Right renal cortex interstitium (tissue), 3 donors: Measurements from ENCODE around the gene FAM111B. TPM values are rescaled to one million over a fixed set of nuclear protein-coding genes. Genes with fewer than 3 reads are reported as not detected.
"Not testable (repeated sequence)": the region's sequence is repeated elsewhere in the genome, so short reads cannot be mapped to it uniquely, and the experiment has no call there.

Source experiments
- DNase-seq, 3 donors: peaks; one replicate each; pipeline ENCODE4 v3.0.0-alpha.2; 2013; ENCODE audit warnings: low read depth in 3 of 3, low spot score in 2 of 3
- polyA plus RNA-seq, 3 donors: library from polyadenylated mRNA; unstranded; fragments of 120-200 nt; gene quantifications; one replicate each; pipeline ENCODE4 v1.2.1, GENCODE V29; 2013; ENCODE audit not compliant: insufficient read length in 3 of 3

Gene FAM111B
- polyA plus RNA-seq, 3 donors: 13.2 to 16.8 (median 15.4) TPM

DNA sequence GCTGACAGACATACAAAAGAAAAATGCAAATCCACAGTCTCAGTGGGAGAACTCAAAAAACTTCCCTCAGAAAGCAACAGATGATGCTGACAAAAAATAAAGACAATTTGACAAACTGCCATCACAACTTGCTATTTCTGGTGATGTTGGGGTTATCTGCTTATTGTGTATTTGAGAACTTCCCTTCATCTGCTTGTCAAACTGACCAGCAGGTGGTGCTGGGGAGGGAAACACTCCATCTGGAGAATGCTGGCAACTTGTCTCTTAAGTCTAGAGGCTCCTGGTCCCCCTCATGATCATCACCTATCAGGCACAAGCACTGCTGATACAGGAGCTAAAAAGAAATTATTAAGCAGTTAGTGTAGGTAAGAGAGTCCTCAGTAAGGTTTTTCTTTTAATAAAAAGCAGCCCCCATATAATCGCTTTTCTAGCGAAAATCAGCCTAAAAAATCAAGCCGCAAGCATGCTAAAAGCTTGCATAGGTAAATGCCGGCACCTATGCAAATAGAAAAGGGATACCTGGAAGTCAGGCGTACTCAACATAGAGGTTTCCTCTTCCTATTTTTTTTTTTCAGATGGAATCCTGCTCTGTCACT lies 9.8 kb upstream of the FAM111B start:
- DNase-seq: peak in 1 of 3 donors; percentile 26

GRCh38 chr11:59097938-59098337 lies 9.1 kb upstream of the FAM111B start:
- not testable (repeated sequence) for DNase-seq

DNA sequence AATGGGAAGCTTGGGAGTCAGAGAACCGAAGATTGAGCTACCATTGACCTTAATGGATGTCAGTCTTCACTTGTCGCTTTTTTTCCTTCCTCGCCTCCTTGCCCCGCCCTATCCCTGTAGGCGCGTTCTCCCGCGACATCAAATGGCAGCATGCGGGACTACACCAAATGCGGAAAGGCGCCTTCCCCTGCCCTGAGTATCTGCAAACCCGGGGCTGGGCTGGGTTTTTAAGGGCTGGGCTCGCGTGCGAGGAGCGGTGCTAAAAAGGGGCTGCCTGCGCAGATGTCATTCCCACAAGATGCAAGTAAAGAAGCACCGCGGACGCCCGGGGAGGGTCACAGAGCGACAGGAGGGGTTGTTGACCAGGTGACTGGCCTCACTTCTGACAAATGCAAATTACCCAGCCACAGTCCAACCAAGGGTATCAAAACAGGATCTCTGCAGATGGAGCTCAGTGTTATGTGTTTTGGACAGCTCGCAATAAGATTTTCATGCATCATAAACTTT lies 4.7 kb upstream of the FAM111B start:
- DNase-seq: peak in 1 of 3 donors; percentile 43

- not testable (repeated sequence) for DNase-seq
Observed at GRCh38 chr11:59107721-59108120, 684 bp downstream of the FAM111B start.

DNA sequence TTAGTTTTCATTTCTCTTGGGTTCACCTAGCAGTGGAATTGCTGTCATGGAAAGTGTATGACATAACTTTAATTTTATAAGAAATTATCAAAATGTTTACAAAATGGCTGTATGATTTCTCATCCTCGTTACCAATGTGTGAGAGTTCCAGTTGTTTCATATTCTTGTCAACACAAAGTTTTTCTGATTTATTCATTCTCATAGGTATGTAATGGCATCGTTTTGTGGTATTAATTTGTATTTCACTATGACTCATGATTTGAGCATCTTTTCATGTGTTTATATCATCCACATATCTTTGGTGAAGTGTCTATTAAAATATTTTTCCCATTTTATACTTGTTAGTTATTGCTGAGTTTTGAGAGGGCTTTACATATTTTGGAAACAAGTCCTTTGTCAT lies 5.5 kb downstream of the FAM111B start:
- DNase-seq: no peak

DNA sequence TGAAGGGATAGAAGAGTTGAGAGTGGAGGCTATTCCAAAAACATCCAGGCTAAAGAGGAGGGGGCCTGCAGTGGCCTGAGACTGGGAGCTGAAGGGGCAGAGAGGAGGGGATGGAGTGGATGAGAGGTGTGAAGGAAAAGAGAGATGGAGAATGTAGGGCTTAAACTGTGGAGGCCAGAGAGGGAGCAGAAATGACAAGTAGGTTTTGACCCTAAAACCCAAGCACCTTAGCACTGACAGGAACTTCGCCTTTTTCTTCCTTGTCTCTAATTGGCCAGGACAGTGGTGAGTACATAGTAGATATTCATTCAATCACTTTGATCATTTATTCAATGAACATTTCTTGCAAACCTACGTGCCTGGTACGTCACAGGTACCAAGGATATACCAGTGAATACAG lies 7.3 kb downstream of the FAM111B start:
- no peak for DNase-seq

GRCh38 chr11:59115553-59115952 lies 8.5 kb downstream of the FAM111B start:
- DNase-seq: no peak

GRCh38 chr11:59117774-59118173 lies 10.7 kb downstream of the FAM111B start:
- no peak for DNase-seq

- DNase-seq: no peak
Observed at GRCh38 chr11:59119826-59120225, 12.8 kb downstream of the FAM111B start.

DNA sequence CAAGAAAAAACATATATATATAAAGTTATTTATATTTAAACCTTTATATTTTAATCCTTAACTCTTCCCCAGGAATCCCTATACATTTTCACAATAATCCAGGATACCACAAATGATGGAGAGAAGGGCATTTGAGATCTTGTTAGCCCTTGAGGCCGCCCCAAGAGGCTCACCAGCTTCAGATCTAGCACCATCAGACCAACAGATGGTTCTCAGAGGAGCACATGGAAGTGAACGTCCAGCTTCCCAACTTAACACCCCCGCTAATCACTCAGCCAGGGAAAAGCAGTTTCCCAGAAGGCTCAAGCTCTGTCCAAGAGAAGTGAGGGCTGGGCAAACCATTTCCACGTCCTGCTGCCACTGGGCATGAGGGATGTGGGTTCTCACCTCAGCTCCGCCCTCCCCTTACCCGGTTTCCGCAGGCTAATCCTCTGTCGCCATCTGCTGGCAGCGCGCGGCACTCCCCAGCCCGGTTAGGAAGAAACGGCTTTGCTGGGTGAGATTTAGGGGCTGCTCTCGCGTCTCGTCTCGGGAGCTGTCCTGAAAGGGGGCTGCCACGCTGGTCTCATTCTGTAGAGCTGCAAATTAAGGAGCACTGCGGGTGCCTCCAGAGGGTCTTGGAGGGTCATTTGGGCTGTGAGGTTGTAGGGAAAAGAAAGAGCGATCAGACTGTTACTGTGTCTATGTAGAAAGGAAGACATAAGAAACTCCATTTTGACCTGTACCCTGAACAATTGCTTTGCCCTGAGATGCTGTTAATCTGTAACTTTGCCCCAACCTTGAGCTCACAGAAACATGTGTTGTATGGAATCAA lies 28.8 kb downstream of the FAM111B start:
- DNase-seq: peak; percentile 61 to 70 (median 67)

DNA sequence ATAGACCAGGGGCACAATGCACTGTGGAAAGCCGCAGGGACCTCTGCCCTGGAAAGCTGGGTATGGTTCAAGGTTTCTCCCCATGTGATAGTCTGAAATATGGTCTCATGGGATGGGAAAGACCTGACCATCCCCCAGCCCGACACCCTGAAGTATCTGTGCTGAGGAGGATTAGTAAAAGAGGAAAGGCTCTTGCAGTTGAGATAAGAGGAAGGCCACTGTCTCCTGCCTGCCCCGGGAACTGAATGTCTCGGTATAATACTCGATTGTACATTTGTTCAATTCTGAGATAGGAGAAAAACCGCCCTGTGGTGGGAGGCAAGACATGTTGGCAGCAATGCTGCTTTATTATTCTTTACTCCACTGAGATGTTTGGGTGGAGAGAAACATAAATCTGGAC lies 29.5 kb downstream of the FAM111B start:
- DNase-seq: not testable (repeated sequence)

GRCh38 chr11:59137190-59137589 lies 30.2 kb downstream of the FAM111B start:
- DNase-seq: no peak

- DNase-seq: no peak
Observed at GRCh38 chr11:59138643-59139042, 31.6 kb downstream of the FAM111B start.

- no peak for DNase-seq
Observed at GRCh38 chr11:59141191-59141590, 34.2 kb downstream of the FAM111B start.

GRCh38 chr11:59141673-59142460 lies 34.8 kb downstream of the FAM111B start:
- DNase-seq: no peak

DNA sequence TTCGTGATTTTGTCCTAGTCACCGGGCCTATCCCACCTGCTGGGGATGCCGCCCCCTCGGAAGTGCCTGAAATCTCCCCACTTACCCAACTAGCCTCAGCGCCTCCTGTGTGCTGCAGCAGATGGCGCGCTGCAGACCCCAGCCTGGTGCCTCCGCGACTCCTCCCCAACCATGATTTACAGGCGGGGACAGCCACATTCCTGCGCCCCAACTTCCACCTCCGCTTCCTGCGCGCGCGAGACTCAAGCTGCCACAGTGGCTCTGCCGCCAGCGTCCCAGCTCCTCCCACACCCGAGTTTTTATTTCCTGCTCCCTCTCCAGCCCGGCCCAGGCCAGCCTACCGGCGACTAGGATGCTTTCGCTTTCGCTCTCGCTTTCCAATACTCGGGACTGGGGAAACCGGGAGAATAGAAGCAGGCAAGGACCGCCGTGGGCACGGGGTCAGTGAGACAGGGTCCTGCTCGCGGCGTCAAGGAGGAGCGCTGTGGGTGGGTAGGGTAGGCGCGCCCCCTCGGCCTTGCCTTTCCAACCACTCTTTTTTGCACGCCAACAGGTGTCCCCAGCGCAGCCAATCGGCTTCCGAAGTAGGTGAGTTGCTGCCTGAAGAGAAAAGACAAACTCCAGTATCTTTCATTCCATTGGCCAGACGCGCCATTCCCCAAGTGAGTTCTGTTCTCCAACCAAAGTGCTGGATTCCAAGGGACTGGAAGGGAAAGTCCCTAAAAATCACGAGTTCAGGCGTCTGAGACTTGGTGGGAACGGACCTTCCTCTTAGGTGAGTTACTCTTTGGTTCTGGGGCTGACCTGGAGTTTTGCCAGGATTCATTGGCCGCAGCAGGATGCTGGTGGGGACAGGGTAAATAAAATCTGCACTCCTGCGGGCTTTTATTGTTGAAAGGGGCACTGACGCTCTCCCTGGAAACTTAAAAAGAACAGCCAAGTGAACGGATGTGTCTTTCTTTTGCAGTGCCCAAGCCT lies 35.8 kb downstream of the FAM111B start, which contains the start of gene FAM111A:
Gene FAM111A (plus strand): TSS at position 327 of the 978 bp plus-strand sequence. CDS start 6,017 bp downstream, outside the sequence.
- peak; percentile 73 to 78 (median 76) for DNase-seq

DNA sequence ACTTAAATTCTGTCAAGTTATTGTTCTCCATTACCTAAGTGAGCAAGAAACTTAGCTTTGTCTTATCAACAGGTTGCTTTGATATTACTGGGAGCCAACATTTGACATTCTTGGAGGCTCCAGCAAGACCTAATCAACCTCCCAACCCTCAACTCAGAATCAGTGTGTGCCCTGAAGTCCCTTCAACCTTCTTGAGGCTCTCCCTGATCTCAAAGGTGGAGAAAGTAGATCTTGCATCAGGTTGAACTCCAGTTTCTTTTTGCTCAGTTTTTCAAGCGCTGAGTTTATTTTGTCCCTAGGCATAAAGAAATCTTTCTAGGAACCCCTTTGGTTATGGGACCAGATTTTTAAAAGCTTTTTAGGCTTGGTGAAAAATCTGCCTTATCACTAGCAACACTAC lies 37.1 kb downstream of the FAM111B start:
- DNase-seq: no peak

DNA sequence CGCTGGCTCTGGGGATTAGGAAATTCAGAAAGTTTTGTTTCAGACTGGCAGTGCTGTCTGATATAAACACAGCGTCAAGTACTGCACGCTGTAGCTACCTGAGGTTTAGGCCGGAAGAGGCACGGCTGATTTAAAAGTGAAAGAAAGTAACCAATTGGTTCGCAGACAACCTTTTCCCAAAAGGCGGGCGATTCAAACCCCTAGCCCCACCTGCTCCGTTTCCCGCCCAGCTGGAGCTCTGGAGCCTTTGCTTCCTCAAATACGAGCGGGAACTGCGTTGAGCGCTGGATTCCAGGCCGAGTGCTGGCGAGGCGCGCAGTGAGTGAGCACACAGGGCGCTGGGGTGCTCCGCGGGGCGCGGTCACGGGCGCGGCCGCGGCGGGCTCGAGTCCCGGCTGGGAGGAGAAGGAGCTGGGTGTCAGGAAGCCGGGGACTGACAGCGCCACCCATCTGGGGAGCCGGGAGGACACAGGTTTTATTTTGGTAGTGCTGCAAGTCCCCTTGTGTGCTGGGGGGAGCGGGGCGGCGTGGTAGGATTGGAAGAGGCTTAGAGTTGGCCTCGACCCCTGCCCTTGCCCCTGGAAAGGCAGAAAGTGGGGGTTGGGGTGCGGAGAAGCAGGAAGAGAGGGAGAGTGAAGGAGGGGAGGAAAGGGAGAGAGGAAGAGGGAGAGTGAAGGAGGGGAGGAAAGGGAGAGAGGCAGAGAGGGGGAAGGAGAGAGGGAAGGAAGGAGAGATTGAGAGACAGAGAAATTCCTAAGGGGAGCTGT lies 37.7 kb downstream of the FAM111B start:
- DNase-seq: peak; percentile 69 to 82 (median 71)

DNA sequence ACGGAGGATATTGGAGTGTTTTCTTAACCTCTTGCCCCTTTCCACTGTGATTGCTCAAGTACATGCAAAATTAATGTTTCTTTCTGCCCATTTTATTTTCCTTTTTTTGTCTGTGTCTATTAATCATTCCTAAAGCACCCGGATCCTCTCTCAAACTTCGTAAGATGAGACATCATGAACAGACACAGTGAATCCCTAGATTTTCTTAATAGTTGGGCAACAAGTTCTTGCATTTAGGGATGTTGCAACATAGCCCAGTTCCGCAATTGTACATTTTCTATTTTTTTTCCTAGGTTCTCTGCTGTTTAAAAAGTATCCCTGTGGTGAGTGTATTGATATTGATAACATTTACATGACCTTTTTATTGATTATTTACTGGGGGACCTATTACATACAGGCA lies 38.5 kb downstream of the FAM111B start:
- no peak for DNase-seq
